ENCODE data around the gene EIF2D. TPM values are rescaled to one million over a fixed set of nuclear protein-coding genes. Genes with fewer than 3 reads are reported as not detected.

EIF2D gene
- total and polyA plus RNA-seq, 2 of the 13 experiments (the other 11 are each of a cell fraction or from before 2014, with no cell fraction given), result 45.1 to 64.9 TPM

GRCh38 chr1:206612129-206612876 lies at the start of gene EIF2D (continued):
- TF ChIP-seq AHDC1 (CRISPR knock-in tag; IDR thresholded peaks at IDR 0.05; ENCODE audit: borderline replicate concordance) (no peak), RAD51 (IDR thresholded peaks at IDR 0.05; ENCODE audit: borderline replicate concordance) (no peak), HHEX (CRISPR knock-in tag; IDR thresholded peaks at IDR 0.05) (no peak), ZBTB49 (CRISPR knock-in tag; IDR thresholded peaks at IDR 0.05; ENCODE audit: borderline replicate concordance) (peak; percentile 87), SRSF9 (IDR thresholded peaks at IDR 0.05; ENCODE audit: borderline replicate concordance, insufficient read depth, low read depth, low read length, poor library complexity, severe bottlenecking) (no peak), ZNF207 (IDR thresholded peaks at IDR 0.05; ENCODE audit: borderline replicate concordance) (no peak), ZNF317 (CRISPR knock-in tag; IDR thresholded peaks at IDR 0.05) (peak; percentile 76; the same call in 1 of the 2 replicates), SMC3 (IDR thresholded peaks at IDR 0.05; ENCODE audit: low read length) (no peak), WIZ (CRISPR knock-in tag; IDR thresholded peaks at IDR 0.05) (no peak; the same call in 1 of the 2 replicates), ATM (IDR thresholded peaks at IDR 0.05; ENCODE audit: borderline replicate concordance) (no peak), ZNF607 (CRISPR knock-in tag; IDR thresholded peaks at IDR 0.05; ENCODE audit: borderline replicate concordance) (0 out of 2 replicates have a peak, but pooled peaks have one; percentile 93), ZNF460 (CRISPR knock-in tag; IDR thresholded peaks at IDR 0.05; ENCODE audit: borderline replicate concordance) (peak; percentile 62; the same call in 1 of the 2 replicates), JDP2 (CRISPR knock-in tag; IDR thresholded peaks at IDR 0.05; ENCODE audit: borderline replicate concordance) (peak; percentile 34; the same call in 1 of the 2 replicates), NR1H2 (CRISPR knock-in tag; IDR thresholded peaks at IDR 0.05; ENCODE audit: borderline replicate concordance, low read depth) (no peak), CENPT (CRISPR knock-in tag; IDR thresholded peaks at IDR 0.05; ENCODE audit: low read depth) (no peak; the same call in 1 of the 2 replicates), NRL (CRISPR knock-in tag; IDR thresholded peaks at IDR 0.05; ENCODE audit: borderline replicate concordance) (peak; percentile 85; the same call in 1 of the 2 replicates), ZSCAN29 (CRISPR knock-in tag; conservative IDR thresholded peaks at IDR 0.05) (peak; percentile 93), NCOA2 (CRISPR knock-in tag; IDR thresholded peaks at IDR 0.05) (peak; percentile 78), TRIM24 (CRISPR knock-in tag; IDR thresholded peaks at IDR 0.05) (no peak), ZNF773 (CRISPR knock-in tag; IDR thresholded peaks at IDR 0.05; ENCODE audit: borderline replicate concordance) (peak; percentile 87; the same call in 1 of the 2 replicates), HDAC1 (CRISPR knock-in tag; IDR thresholded peaks at IDR 0.05) (peak; percentile 98), STAG1 (CRISPR knock-in tag; IDR thresholded peaks at IDR 0.05) (0 out of 2 replicates have a peak, but pooled peaks have one; percentile 27), ZNF883 (CRISPR knock-in tag; IDR thresholded peaks at IDR 0.05; ENCODE audit: not compliant biosample characterization) (peak; percentile 89)
